Activated CD8-positive, alpha-beta memory T cell treated with anti-CD3 and anti-CD28 coated beads, Interleukin-2, amount 50 U/mL, for 1 hour (primary cell): ENCODE data around the gene SOX18.

Experiments used
- DNase-seq: peaks from one replicate; pipeline ENCODE4 v3.0.0-alpha.2; 2020; ENCODE audit errors: extremely low read depth

SOX18 gene

DNA sequence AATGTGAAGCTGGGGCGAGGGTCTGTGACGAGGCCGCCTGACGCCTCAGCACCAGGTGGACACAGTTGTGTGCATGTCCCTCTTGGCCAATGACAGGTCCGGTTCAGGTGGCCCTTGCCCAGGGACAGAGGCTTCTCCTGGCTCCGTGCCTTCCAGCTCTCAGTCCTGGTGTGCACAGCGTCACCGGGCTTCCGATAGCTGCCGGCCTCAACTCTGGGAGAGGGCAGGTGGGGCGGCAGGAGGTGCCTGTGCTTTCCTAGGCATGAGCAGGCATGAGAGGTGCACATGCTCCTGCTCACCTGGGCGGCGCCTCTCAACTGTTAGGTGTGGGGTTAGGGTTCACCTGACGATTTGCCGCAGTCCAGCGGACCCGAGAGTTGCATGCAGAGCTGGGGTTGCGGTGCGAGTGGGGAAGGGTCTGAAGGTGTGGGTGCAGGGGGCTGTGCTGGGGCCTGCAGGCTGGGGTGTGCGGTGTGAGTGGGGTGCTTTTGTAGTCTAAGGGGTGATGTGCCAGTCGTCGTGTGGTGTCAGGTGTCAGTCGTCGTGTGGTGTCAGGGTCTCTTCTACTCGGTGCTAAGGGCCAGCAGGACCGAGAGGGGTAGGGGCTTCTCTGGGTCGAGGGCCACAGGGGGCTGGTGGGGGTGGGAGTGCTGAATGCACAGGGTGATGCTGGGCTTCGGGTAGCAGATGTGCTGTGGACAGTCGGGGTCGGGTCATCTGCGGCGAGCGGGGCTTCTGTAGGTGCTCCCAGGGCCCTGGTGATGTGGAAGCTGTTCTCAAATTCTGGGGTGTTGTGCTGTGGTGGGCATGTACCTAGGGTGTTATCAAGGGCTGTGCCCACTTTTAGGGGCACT lies 3.8 kb upstream of the SOX18 start:
- no peak for DNase-seq

DNA sequence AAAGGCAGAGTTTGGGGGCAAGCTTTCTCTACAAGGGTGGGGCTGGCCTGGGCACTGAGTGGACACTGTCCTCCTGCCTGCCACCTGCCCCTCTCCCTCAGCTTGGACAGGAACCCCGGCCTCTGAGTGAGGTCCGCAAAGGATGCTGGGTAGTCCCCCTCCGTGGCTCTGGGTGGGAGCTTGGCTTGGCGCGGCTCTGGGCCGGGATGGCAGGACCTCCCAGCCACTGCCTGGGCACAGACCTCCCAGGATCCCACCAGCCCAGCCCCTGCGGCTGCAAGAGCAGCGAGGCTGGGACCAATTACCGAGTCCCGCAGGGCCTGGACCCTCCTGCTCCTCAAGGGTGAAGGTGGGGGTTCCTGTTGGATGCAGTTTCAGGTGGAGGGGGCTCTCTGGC lies 2.9 kb upstream of the SOX18 start:
- DNase-seq = no peak

DNA sequence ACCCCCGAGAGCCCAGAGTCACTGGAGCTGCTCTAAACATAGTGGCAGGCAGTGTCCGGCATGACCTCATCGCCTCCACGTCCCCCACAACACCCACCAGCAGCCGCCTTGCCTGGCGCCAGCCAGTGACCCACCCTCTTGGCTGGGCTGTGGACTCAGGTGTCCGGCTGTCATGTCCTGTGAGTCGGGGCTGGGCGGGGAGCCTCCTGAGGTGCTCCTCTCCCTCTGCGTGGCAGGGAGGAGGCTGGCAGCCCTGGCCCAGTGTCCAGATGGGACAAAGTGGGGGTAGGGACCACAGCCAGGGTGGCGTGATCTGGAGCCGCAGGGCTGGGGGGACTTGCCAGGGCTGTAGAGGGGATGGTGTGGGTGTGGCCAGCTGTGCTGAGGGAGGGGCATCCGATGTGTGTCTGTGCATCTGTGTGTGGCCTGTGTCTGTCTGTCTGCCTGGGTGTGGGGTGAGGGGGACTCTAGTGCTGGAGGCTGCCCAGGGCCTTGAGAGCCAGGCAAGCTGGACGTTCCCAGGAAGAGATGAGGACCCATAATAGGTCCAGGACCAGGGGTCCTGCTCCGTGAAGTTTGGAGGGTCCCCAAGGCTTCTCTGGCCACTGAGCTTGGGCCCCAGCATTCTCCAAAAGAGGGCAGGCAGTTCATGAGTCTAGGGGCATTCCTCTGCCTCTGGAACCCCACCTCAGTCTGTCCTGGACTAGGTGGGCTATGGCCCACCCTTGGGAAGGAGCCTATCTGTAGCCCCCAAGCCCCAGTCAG lies 2.3 kb upstream of the SOX18 start:
- no peak for DNase-seq

DNA sequence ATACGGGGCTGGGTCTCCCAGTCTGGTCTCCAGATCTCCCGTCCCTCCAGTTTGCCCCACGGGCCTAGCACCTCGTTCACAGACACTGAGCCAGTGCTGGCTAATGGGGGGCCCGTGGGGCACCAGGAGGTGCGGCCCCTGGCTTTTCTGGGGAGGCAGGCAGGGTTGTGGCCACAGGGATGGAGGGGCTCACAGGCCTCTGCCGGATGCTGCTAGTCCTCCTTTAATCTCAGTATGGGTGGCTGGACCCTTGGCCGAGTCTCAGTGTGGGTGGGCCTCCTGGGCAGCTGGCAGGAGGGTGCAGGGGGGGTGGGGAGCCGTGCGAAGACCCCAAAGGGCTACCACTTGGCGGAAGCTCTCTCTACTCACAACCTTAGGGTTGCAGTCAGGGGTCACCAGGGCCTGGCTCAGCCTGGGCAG lies 1.6 kb upstream of the SOX18 start:
- no peak for DNase-seq

DNA sequence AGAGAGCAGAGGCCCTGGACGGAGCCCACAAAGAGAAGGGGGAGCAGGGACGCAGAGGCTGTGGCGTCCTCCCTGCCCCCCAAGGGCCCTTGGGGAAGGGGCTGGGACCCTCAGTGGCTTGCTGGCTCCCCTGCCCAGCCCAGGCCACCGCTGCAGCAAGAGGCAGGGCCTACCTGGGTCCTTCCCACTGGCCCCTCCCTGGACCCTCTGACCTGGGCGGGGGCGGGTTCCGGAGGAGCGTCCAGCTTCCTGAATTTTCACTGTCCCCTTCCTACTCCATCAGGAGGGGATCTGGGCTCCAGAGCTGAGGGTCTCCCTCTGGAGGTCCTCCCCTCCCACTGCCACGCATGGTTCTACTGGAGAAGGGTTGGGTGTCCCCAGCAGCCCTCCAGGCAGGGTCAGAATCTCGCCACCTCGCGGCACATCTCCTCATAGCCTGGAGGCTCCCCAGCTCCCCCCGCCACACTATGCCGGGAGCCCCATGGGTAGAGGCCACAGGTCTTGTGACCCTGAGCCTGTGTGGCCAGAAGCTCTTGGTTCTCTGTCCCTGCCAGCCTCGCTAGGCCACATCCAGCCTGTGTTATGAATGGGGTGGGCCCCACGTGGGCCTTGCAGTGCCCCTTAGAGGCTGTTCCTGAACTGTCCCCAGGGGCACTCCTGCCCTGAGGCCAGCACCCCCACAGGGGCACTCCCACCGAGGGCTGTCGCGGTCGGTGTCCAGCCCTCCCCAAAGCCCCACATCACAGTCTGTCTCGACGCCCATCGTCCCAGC lies 1.0 kb upstream of the SOX18 start:
- DNase-seq = no peak

DNA sequence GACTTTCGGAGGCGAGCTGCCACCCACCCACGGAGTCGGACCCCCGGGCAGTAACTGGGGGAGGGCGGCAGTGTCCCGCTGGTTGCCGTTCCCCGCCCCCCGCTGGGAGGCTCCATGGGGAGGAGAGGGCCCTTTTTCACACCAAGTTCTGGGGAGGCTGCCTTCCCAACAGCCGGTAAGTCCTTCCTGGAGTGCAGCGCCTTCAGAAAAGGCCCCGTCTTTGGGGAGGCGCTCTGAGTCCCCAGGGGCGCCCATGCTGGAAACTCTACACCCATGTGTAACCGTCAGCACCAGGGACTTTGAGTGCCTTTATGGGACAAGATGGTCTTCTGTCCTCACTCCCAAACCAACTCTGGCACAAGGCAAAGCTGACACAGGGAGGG lies 430 bp upstream of the SOX18 start:
- no peak for DNase-seq

DNA sequence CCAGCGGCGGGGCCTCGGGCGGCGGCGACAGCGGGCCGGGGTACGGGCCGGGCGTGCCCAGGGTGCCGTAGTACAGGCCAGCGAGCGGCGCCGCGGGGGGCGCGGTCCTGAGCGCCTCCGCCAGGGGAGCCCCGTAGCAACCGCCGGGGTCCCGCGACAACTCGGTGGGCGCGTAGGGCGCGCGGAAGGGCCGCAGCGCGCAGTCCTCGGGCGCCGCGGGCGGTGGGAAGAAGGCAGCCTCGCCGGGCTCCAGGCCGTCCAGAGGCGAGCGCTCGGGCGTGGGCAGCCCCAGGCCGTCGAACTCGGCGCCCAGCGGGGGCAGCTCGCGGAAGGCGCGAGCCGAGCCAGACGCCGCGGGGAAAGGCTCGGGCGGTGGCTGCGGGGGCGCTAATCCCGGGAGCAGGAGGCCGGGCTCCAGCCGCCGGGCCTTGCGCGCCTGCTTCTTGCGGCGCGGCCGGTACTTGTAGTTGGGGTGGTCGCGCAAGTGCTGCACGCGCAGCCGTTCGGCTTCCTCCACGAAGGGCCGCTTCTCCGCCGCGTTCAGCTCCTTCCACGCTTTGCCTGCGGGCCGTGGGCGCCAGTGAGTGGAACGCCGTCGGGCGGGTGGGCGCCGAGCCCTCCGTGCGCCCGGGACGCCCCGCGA lies 916 bp downstream of the SOX18 start:
- DNase-seq = no peak

DNA sequence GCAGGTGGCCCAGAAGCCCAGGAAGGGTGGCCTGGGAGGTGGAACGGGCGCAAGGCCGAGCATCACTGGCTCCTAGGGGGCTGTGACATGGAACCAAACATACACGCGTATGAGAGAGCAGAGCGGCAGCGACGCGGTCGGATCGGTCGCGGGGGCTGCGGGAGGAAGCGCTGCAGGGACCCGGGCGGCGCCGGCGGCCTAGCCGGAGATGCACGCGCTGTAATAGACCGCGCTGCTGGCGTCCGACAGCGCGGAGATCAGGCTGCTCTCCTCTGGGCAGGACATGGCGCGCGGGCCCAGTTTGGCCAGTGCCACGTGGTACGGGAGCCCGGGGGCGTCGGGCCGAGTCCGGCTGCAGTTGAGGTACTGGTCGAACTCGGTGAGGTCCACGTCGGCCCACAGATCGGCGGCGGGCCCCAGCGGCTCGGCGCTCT lies 1.5 kb downstream of the SOX18 start:
- no peak for DNase-seq

DNA sequence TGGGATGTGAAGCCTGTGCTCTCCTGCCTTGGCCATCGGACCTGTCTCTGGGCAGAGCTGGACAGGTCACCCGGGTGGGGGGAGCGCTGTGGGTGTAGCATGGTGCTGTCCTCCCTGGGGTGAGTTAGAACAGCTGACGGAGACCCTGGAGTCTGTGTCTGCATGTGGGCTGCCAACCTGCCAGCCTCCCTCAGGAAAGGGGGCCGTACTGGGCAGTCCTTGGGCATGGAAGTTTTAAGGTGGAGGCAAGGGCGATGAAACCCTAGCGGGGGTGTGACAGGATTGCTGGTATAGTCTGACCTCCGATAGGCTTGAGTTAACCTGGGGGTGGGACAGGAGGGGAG lies 2.4 kb downstream of the SOX18 start:
- DNase-seq = no peak

DNA sequence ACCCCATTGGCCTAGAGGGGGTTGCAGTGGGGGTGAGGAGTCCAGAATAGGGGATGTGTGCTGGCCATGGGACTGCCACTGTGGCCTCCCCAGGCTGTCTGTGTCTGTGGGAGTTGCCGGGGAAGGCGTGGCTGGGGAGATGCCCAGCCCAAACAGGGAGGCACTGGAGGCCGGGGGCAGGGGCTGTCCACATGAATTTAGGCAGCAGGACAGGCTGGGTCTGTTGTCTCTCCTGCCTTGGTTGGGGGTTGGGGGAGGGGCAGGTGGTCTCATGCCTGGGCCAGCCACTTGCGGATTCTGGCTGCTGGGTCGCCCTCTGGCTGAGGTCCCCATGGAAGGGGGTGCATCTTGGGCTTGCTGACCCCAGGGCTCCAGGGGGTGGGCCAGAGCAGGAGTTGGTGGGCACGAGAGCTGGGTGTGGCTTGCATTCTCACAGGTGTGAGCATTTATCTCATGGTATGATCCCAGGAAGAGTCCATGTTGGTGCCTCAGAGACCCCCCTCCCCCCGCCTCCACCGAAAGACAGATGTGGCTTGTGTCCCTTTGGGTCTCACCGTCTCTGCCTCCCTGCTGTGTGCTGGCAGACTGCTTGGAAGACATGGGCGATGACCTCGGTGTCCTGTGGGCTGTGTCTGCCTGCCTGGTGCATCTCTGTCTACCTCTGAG lies 4.0 kb downstream of the SOX18 start:
- no peak for DNase-seq

DNA sequence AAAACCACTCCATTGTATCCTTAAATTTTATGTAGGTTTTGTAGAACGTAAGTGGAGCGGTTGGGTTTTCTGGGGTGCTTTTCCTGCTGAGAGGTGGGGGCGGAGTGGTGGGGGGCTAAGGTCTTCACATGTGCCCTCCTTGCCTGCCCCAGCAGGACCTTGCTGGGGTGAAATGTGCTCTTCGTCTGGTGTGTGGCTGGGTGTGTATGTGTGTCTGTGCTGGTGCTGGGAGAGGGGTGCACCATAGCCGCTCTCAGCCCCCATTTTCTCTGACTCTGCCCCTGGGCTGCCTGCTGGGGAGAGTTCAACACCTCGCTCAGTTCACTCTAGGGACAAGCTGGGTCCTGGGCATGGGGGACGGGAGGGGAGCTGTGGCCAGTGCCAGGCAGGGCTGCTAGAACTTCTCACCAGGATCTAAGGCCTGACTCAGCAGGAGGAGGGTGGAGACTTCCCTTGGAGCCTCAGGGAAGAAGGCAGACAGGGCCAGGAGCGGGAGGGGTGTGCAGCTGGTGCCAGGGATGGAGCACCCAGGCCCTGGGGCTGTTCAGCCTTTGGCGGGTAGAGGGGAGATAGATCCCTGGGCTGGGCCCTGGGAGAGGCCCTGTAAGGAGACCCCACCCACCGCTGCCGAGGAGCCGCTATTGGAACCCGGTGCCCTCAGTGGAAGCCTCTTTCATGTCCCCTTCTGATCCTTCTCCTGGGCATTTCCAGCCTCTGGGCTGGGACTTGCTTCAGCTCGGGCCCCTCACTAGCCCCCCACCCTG lies 4.8 kb downstream of the SOX18 start:
- DNase-seq = no peak

DNA sequence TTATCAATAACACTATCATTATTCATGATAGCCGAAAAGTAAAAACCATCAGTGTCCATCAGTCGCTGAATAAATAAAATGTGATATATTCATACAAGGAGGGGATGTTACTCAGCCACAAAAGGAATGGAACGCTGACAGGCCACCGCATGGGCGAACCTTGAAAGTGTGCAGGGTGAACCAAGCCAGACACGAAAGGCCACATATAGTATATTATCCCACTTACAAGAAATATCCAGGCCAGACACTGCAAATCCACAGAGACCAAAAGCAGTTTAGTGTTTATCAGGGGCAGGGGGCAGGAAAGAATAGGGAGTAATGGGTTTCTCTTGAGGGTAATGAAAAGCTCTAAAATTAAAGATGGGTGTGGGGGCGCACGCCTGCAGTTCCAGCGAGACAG lies 5.7 kb downstream of the SOX18 start:
- no peak for DNase-seq

DNA sequence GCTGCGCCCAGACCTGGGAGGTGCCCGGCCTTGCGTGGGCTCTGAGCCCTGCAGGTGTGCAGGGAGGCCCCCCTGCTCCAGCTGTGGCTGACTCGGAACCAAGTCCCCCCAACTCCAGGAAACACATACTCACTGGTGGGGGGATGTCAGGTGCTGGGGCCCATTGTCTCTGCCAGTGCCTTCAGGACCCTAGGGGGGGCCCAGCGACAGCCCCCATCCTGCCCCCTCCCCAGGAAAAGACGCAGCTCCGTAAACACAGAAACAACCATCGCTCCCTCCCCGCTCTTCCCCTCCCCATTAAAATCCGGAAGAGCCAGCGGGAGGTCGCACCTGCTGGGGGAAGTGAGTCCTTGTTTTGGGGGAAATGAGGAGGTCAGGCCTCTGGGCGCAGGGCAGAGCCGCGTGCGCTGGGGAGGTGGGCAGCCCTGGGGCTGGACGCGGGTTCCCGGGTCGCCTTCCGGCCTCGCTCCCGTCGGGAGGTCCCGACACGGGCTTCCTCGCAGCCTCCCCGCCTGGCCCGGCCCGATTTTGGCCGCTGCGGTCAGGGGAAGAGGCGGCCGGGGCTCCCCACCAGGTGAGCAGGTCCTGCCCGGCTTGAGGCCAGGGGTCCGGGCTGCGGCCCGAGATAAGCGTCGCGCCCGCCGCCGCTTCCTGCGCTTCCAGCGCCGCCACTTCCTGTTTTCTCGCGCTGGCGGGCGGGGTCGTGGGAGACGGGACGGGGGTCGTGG lies 7.2 kb downstream of the SOX18 start:
- no peak for DNase-seq

DNA sequence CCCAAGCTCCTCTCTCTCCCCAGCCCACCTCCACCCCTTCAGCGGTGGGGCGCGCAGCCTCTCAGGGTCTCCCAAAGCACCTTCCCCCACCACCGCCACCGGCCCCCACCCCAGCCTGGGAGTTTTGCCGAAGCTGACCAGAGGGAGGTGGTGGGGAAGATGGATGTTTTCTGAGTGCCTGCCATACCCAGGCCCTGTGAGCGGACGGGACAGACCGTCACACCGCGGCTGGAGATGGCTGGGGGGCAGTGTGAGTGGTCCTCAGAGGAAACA lies 7.7 kb downstream of the SOX18 start:
- no peak for DNase-seq

DNA sequence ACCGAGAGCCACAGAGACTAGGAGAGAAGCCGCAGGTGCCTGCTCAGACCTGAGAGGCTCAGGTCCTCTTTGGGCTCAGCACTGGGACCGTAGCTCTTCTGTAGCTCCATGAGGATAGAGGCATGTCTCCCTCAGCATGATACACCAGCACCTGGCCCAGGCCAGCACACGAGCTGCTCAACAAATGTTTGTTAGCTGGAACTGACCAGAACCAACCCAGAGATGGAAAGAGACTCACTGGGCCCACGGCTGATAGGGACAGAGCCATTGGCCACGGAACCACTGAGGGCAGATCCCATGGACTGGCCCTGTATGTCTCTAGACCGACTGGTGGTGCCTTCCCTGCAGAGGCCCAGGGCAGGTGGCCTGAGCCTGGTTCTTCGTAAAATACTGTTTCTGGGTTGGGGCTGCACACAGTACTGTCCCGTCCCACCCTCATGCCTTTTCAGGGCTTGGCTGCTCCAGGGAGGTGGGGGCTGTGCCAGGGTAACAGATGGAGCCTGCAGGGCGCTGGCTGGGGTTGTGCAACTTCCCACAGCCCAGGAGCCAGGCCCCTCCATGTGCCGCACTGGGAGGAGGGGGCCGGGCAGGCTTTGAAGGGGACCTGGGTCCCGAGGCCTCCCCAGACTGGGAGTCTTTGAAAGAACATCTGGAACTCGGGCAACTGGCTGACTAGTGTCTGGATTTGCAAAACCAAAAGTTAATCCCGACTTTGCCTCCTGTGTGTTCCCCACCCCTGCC lies 8.2 kb downstream of the SOX18 start:
- DNase-seq = no peak

DNA sequence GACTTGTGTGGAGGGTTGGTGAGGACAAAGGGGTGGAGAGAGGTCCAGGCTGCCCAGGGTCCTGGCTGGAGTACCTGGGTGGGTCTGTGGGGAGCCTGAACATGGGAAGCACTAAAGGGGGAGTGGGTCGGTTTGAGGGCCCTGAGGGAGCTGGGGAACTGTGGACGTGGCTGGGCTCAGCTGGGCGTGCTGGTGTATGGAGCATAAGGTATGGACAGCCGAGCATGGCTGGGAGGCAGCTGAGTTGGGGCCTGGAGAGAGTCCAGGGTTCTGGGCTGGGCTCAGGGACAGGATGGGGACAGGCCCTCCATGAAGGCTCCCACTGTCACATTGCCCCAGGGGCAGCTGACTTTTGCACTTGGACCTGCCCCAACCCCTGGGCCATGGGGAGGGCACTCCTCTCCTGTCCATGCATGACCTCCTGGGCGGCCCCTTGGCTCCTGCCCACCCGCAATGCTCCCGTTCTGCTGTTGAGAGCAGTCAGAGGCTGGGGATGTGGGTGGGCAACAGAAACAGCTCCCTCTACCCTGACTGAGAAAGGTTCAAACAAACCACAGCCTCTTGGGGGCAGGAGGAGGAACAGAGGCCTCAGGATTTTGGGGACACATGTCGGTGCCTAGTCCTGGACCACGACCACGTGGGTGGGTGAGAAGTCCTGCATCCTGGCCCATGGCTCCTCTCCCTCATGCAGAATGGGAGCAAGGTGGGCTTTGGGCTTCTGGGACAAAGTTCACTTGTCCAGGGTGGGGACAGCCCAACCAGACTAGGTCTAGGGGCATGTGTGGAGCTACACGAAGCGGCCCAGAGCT lies 9.0 kb downstream of the SOX18 start:
- no peak for DNase-seq

DNA sequence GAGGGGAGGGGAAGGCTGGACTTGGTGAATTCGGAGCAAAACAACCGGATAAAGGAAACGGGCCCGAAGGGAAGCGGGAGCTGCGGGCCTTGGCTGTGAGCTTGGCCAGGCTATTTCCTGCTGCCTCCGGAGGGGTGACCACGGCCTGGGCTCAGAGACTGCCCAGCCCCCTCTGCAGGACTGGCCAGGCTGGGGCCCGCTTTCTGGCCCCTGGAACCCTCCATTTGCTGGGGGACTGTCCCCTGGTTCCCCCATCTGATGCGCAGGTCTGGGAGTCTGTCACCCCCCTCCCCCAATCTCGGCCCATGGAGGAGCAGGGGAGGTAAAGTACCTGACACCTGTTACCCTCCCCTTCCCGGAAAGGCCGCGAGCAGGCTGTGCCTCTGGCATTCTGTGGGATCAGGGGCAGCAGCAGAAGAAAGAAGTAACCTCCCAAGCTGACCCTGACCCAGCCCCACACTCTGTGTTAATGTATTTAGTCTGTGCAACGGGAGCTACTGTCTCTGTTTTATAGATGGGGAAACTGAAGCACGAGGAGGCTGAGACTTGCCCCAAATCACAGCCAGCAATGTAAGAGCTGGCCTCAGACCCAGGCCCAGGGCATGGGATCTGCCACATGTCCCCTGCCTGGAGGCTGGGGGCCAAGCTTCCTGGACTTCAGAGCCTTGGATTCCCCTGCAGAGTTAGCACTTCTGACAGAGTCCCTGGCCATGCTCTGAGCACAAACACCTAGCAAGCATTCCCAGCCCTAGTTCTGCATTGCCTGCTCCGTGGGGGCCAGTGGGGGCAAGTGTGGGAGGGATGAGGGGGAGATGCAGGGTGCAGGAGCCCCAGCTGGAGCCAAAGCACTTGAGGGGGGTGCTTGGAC lies 9.9 kb downstream of the SOX18 start:
- no peak for DNase-seq
